GM12892 (cell line): ENCODE data around the gene PKIG.

ENCODE experiments used
- DNase-seq: peaks from one replicate; pipeline ENCODE4 v3.0.0; 2011; ENCODE audit not compliant: insufficient read length
- FAIRE-seq: peaks from 2 replicates; lab custom pipeline; 2011; peaks lifted over from hg19 to GRCh38; lab: Jason Lieb, UNC
- POLR2A ChIP-seq: IDR thresholded peaks from 2 replicates; pipeline ENCODE4 v1.6.1; 2011; ENCODE audit warnings: low read depth, low read length, control low read depth
- POLR2AphosphoS5 ChIP-seq: IDR thresholded peaks from 2 replicates; pipeline ENCODE4 v1.6.1; 2011; ENCODE audit warnings: low read depth, low read length, control low read depth
- TAF1 ChIP-seq: IDR thresholded peaks from 2 replicates; pipeline ENCODE4 v1.6.1; 2011; ENCODE audit warnings: low read depth, mild to moderate bottlenecking, control low read depth, low read length, borderline replicate concordance

Gene PKIG

GRCh38 chr20:44589537-44589936 lies 7.2 kb downstream of the PKIG start:
- DNase-seq (no peak), FAIRE-seq (no peak)
- TF ChIP-seq POLR2AphosphoS5, result no peak

GRCh38 chr20:44590980-44591778 lies 8.8 kb downstream of the PKIG start:
- TF ChIP-seq TAF1 (no peak), POLR2AphosphoS5 (no peak), POLR2A (no peak)
- FAIRE-seq, result no peak
- no peak for DNase-seq

GRCh38 chr20:44592366-44592765 lies 10.0 kb downstream of the PKIG start:
- FAIRE-seq (no peak), DNase-seq (no peak)
- TF ChIP-seq POLR2AphosphoS5 (no peak), TAF1 (no peak), POLR2A (no peak)

- FAIRE-seq (no peak), DNase-seq (no peak)
- no peak for TF ChIP-seq POLR2AphosphoS5
- TF ChIP-seq TAF1, result no peak
- no peak for TF ChIP-seq POLR2A
Observed at GRCh38 chr20:44593751-44594150, 11.4 kb downstream of the PKIG start.

DNA sequence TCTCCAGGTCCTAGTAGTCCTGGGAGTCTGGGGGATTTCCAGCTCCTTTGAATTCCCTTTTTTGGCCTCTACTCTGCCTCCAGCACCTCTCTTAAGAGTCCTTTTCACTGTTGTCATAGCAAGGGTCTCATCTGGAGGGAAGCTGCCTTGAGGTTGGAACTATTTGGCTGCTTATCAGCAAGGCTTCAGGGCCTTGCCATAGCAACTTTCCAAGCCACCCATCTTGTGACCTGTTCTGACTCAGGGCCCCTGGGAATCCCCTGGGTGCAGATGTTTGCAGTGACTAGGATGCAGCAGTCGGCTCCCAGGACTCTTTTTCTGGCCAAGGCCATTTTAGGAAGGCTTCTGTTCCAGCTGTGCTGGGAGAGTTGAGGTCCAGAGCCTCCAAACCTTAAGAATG lies 12.4 kb downstream of the PKIG start:
- TF ChIP-seq TAF1 (no peak), POLR2AphosphoS5 (no peak), POLR2A (no peak)
- no peak for FAIRE-seq
- DNase-seq, result no peak

GRCh38 chr20:44596010-44596409 lies 13.6 kb downstream of the PKIG start:
- TF ChIP-seq POLR2A (no peak), POLR2AphosphoS5 (no peak), TAF1 (no peak)
- DNase-seq (no peak), FAIRE-seq (no peak)

- FAIRE-seq (no peak), DNase-seq (no peak)
- TF ChIP-seq POLR2A, result no peak
Observed at GRCh38 chr20:44596876-44597275, 14.5 kb downstream of the PKIG start.

DNA sequence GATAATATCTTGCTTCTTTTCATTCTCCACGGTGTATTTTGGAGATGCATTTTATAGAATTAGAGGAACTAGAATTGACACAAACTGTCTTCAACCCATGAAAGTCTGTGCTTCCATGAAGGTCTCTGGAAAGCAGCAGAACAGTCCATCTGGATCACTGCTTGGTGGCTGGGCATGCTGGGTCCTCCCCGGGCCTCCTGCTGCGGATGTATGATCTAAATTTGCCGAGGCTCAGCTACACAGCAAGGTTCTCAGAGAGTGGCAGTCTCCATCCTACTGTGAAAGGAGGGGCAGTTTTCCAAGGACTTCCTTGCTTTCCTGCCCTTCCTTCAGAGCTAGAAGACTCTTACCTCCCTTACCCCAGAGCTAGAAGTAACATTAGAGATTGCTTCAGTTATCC lies 15.1 kb downstream of the PKIG start:
- TF ChIP-seq POLR2A (no peak), POLR2AphosphoS5 (no peak), TAF1 (no peak)
- no peak for DNase-seq
- peak; percentile 61 for FAIRE-seq

- peak; percentile 36 for FAIRE-seq
- DNase-seq, result no peak
- no peak for TF ChIP-seq TAF1
- no peak for TF ChIP-seq POLR2A
- TF ChIP-seq POLR2AphosphoS5, result no peak
Observed at GRCh38 chr20:44597930-44598329, 15.6 kb downstream of the PKIG start.

GRCh38 chr20:44598423-44599305 lies 16.3 kb downstream of the PKIG start:
- TF ChIP-seq TAF1, result peak; percentile 35; the same call in 1 of the 2 replicates
- 0 out of 2 replicates have a peak, but pooled peaks have one; percentile 59 for TF ChIP-seq POLR2AphosphoS5
- peak; percentile 69 for TF ChIP-seq POLR2A
- FAIRE-seq (peak; percentile 83), DNase-seq (no peak)

- FAIRE-seq (no peak), DNase-seq (no peak)
- TF ChIP-seq POLR2A (no peak), TAF1 (no peak), POLR2AphosphoS5 (no peak)
Observed at GRCh38 chr20:44599715-44600114, 17.3 kb downstream of the PKIG start.

GRCh38 chr20:44600301-44600700 lies 17.9 kb downstream of the PKIG start:
- TF ChIP-seq POLR2A, result no peak
- no peak for TF ChIP-seq TAF1
- TF ChIP-seq POLR2AphosphoS5, result no peak
- DNase-seq (no peak), FAIRE-seq (no peak)
